K562 (cell line): ENCODE measurements around the gene RYR3. TPM values are rescaled to one million over a fixed set of nuclear protein-coding genes. Genes with fewer than 3 reads are reported as not detected.

Experiments used
- ATAC-seq: fragments of 200-7000 bp; cut with Tn5 transposase; 3 replicates; pipeline ENCODE4 v1.9.1; 2020; ENCODE audit warnings: moderate library complexity
- BruUV-seq: library from RNA; stranded (reverse); fragments of 400-500 nt; replicated peaks from 2 replicates; lab custom pipeline; 2021; lab: Mats Ljungman, UMichigan
- CTCF ChIA-PET: fragments of 300-600 bp; formaldehyde crosslinking; extraction: SDS; loops from one replicate; lab custom pipeline; 2021; ENCODE audit warnings: low intra/inter-chr PET ratio; lab: Yijun Ruan, JAX
- POLR2A ChIA-PET: fragments of 300-600, 350-650 bp; sonication (Branson Sonifier 250); formaldehyde crosslinking; extraction: SDS; loops from one replicate; lab custom pipeline; 2021; ENCODE audit warnings: antibody characterized with exemption, inconsistent platforms; lab: Yijun Ruan, JAX
- DNase-seq, 4 experiments: peaks; one replicate each; pipeline versions ENCODE4 v3.0.0 to v3.0.0-alpha.2; 2011 to 2018; ENCODE audit warnings: low spot score in 3 of 4, mixed read lengths in 3 of 4; ENCODE audit errors: extremely low read depth in 1 of 4
- FAIRE-seq: peaks from 2 replicates; lab custom pipeline; 2011; peaks lifted over from hg19 to GRCh38; lab: Jason Lieb, UNC
- H2AFZ ChIP-seq: 2 replicates; pipeline ENCODE4 v1.6.0; 2011; ENCODE audit warnings: low read depth, low read length, control low read depth, inconsistent platforms
- H3K27ac ChIP-seq: fragments of 200-600 bp; 3 replicates; pipeline ENCODE4 v1.8.0; 2011; ENCODE audit warnings: low read depth, mild to moderate bottlenecking, control low read depth, inconsistent platforms, low read length, moderate library complexity, mixed read lengths; ENCODE audit errors: extremely low read depth
- H3K27me3 ChIP-seq, 2 experiments: fragments of 300-600 bp in 1 of 2; 2 replicates in 1 of 2; 3 replicates in 1 of 2; pipeline versions ENCODE4 v1.6.0 to v1.8.0; 2011; ENCODE audit warnings: inconsistent platforms in 2 of 2, low read length in 2 of 2, mild to moderate bottlenecking in 1 of 2, mixed read lengths in 1 of 2, moderate library complexity in 1 of 2; ENCODE audit not compliant: control insufficient read depth in 2 of 2, insufficient read depth in 2 of 2
- H3K36me3 ChIP-seq: fragments of 300-600 bp; 3 replicates; pipeline ENCODE4 v1.8.0; 2011; ENCODE audit warnings: mild to moderate bottlenecking, low read length, inconsistent platforms; ENCODE audit not compliant: control insufficient read depth, insufficient read depth
- H3K4me1 ChIP-seq, 2 experiments: fragments of 200-600 bp in 1 of 2; replicated peaks in 1 of 2; 2 replicates in 1 of 2; 3 replicates in 1 of 2; pipeline versions ENCODE4 v1.5.1 to v1.8.0; 2011; ENCODE audit warnings: inconsistent platforms in 2 of 2, low read length in 2 of 2, mild to moderate bottlenecking in 1 of 2, mixed read lengths in 1 of 2, moderate library complexity in 1 of 2; ENCODE audit not compliant: control insufficient read depth in 2 of 2, insufficient read depth in 2 of 2
- H3K4me2 ChIP-seq: 2 replicates; pipeline ENCODE4 v1.6.1; 2011; ENCODE audit warnings: low read length, control low read depth, inconsistent platforms, mixed read lengths; ENCODE audit not compliant: insufficient read depth
- H3K4me3 ChIP-seq: fragments of 200-600 bp; sonication (generic), shearing (Covaris generic); 2 replicates; pipeline ENCODE4 v1.5.1; 2016; ENCODE audit warnings: control low read depth, inconsistent platforms
- H3K79me2 ChIP-seq: fragments of 200-600 bp; 3 replicates; pipeline ENCODE4 v1.8.0; 2011; ENCODE audit warnings: low read length, inconsistent platforms; ENCODE audit not compliant: control insufficient read depth, insufficient read depth
- H3K9ac ChIP-seq, 2 experiments: 2 replicates each; pipeline versions ENCODE4 v1.6.0 to v1.6.1; 2011; ENCODE audit warnings: low read depth in 2 of 2, low read length in 2 of 2, control low read depth in 1 of 2, inconsistent platforms in 1 of 2, mild to moderate bottlenecking in 1 of 2, mixed read lengths in 1 of 2; ENCODE audit not compliant: insufficient read depth in 1 of 2
- H3K9me1 ChIP-seq: one replicate; pipeline ENCODE4 v1.6.0; 2011; ENCODE audit warnings: inconsistent platforms, mild to moderate bottlenecking, low read length, moderate library complexity; ENCODE audit not compliant: control insufficient read depth, insufficient read depth
- H3K9me3 ChIP-seq: replicated peaks from 2 replicates; pipeline ENCODE4 v1.5.1; 2011; ENCODE audit warnings: low read depth, low read length, inconsistent platforms; ENCODE audit not compliant: control insufficient read depth, insufficient read depth
- H4K20me1 ChIP-seq: replicated peaks from 2 replicates; pipeline ENCODE4 v1.6.1; 2011; ENCODE audit warnings: low read length, inconsistent platforms, mixed read lengths; ENCODE audit not compliant: control insufficient read depth, insufficient read depth
- ATF1 ChIP-seq, 2 experiments: fragments of 450-650 bp in 1 of 2; IDR thresholded peaks; 2 replicates each; pipeline ENCODE4 v1.6.1; 2016; ENCODE audit warnings: missing compliant biosample characterization in 1 of 2, missing genetic modification characterization in 1 of 2
- BRD9 ChIP-seq: fragments of 450-650 bp; IDR thresholded peaks from 2 replicates; pipeline ENCODE4 v1.6.1; 2018; ENCODE audit warnings: low read depth; ENCODE audit not compliant: partially characterized antibody
- CEBPG ChIP-seq, 3 experiments: fragments of 200-800 bp in 1 of 3; sonication (Bioruptor generic) in 1 of 3; sonication (generic) in 1 of 3; formaldehyde crosslinking in 1 of 3; IDR thresholded peaks in 2 of 3; conservative IDR thresholded peaks in 1 of 3; 2 replicates each; pipeline versions ENCODE4 v1.6.1 to v1.8.0; 2016 to 2022; ENCODE audit warnings: missing compliant biosample characterization in 2 of 3, missing genetic modification characterization in 2 of 3, mild to moderate bottlenecking in 1 of 3, missing genetic modification reagents in 1 of 3
- FOSL1 ChIP-seq: fragments of 200-800 bp; sonication (Bioruptor generic); conservative IDR thresholded peaks from 2 replicates; pipeline ENCODE4 v1.6.1; 2016; ENCODE audit warnings: missing genetic modification characterization, missing compliant biosample characterization
- MGA ChIP-seq: fragments of 450-650 bp; IDR thresholded peaks from 2 replicates; pipeline ENCODE4 v1.6.1; 2016; ENCODE audit warnings: mild to moderate bottlenecking, moderate library complexity
- ZKSCAN3 ChIP-seq: fragments of 250-450 bp; sonication (Bioruptor Pico); IDR thresholded peaks from 2 replicates; pipeline ENCODE4 v1.4.0; 2020
- WGBS: fragments of 100-300 bp; shearing (Covaris generic); methylation state at CpG from one replicate; pipeline ENCODE4 v1.1.6; 2016; ENCODE audit warnings: low coverage, mixed read lengths; ENCODE audit not compliant: insufficient coverage; ENCODE audit errors: missing lambda C conversion rate; 5-methylcytosine and 5-hydroxymethylcytosine counted together
- in situ Hi-C: fragments of 300-500 bp; cut with MboI; formaldehyde crosslinking; loops from 4 replicates; pipeline ENCODE4 v1.15.0; 2018; ENCODE audit warnings: inconsistent platforms, mixed read lengths
- intact Hi-C: fragments of 100-400 bp; cut with micrococcal nuclease; formaldehyde crosslinking; loops from 2 replicates; pipeline ENCODE4 v1.14.2; 2022
- polyA plus RNA-seq, 8 experiments: library from polyadenylated mRNA; depleted of rRNA in 4 of 8; stranded (reverse) in 5 of 8; unstranded in 3 of 8; fragments of >200 nt; fragmentation: Nextera tagmentation in 2 of 8; fragmentation: Illumina TruSeq in 1 of 8; extraction: Ambion mirVana in 2 of 8; extraction: Trizol in 1 of 8; gene quantifications; 2 replicates each; pipeline versions ENCODE4 v1.2.1 to v1.2.3, GENCODE V29; 2011 to 2014; ENCODE audit warnings: inconsistent platforms in 1 of 8, missing spikeins in 1 of 8
- total RNA-seq, 7 experiments: library from RNA; depleted of rRNA in 6 of 7; stranded (reverse); fragments of >200 nt in 6 of 7; fragmentation: Illumina TruSeq in 2 of 7; extraction: Trizol in 2 of 7; gene quantifications; 2 replicates each; pipeline versions ENCODE4 v1.2.1 to v1.2.3, GENCODE V29; 2011 to 2021; ENCODE audit warnings: low replicate concordance in 1 of 7

Gene RYR3
- total and polyA plus RNA-seq, 9 of the 15 experiments (the other 6 are each of a cell fraction or from before 2014, with no cell fraction given): 0.04 TPM; not detected in 8

DNA sequence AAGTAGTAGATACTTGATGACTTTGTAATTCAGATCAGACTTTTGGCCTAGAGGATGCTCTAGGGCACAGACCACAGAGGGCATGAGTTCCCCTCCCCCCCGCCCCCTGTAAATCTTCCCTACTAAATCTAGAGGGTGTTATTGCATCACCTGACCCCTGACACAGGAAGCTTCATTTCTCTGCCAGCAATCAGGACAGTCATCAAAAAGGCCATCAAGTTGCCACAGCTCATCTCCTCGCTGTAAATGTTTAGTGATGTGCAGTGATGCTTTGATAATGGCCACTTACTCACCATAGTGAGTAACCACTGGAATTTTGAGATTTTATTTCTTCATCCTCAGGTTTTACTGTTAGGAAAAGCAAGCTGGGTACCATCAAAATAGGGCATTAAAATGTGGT, 368.3 kb downstream of the RYR3 start:
- Histone ChIP-seq H3K4me2 (no peak overlapping the region), H3K9me3 (no peaks in the 10 kb centered on the region), H3K9me1 (no peaks in the 10 kb centered on the region), H3K4me1 (peaks cover 0 to 3% of the 10 kb centered on the region in 2 experiments; a peak in 3 of 5 replicates), H3K79me2 (no peaks in the 10 kb centered on the region), H3K9ac (no peak overlapping the region), H3K4me3 (no peak overlapping the region), H4K20me1 (no peaks in the 10 kb centered on the region; the same call in 1 of the 2 replicates), H3K27ac (no peak overlapping the region), H3K27me3 (peaks cover 0 to 5% of the 10 kb centered on the region in 2 experiments; a peak in 1 of 5 replicates), H3K36me3 (no peaks in the 10 kb centered on the region), H2AFZ (no peak overlapping the region)
- intact Hi-C loops: no loop called here
- POLR2A ChIA-PET: no interaction called here
- TF ChIP-seq MGA (no peak), ATF1 (CRISPR knock-in tag; IDR thresholded peaks at IDR 0.05) (no peak), ATF1 (tag; IDR thresholded peaks at IDR 0.05) (no peak), BRD9 (no peak), ZKSCAN3 (no peak), FOSL1 (tag) (0 out of 2 replicates have a peak, but pooled peaks have one; percentile 23), CEBPG (CRISPR knock-in tag; IDR thresholded peaks at IDR 0.05) (no peak), CEBPG (tag; conservative IDR thresholded peaks at IDR 0.05 in 1 of 2, IDR thresholded peaks at IDR 0.05 in 1 of 2) (peak; percentile 12 to 73; a peak in 3 of 4 replicates)
- CTCF ChIA-PET: no interaction called here
- FAIRE-seq: no peak
- WGBS: 0% methylated on average over 2 of the region's 2 CpGs
- DNase-seq: no peak
- in situ Hi-C loops: no loop called here
- no TSS peak for BruUV-seq
- ATAC-seq: no peak
